GM12864 (cell line): ENCODE data around the gene PCGF3.
"Not testable (repeated sequence)": the region's sequence is repeated elsewhere in the genome, so short reads cannot be mapped to it uniquely, and the experiment has no call there.

Source experiments
- DNase-seq: peaks from one replicate; pipeline ENCODE4 v3.0.0-alpha.2; 2011; ENCODE audit warnings: low read depth
- H3K4me3 ChIP-seq: 2 replicates; pipeline ENCODE4 v1.5.1; 2011; ENCODE audit warnings: mild to moderate bottlenecking, low read depth, low read length, control low read depth
- CTCF ChIP-seq: IDR thresholded peaks from 2 replicates; pipeline ENCODE4 v1.5.1; 2011; ENCODE audit warnings: low read depth, mild to moderate bottlenecking, moderate library complexity, low read length, control low read depth, inconsistent platforms; ENCODE audit errors: missing control alignments

The PCGF3 gene

GRCh38 chr4:732486-732885, 26.9 kb downstream of the PCGF3 start:
- no peak for TF ChIP-seq CTCF
- DNase-seq, result no peak
- no peak overlapping the region for H3K4me3 ChIP-seq

- TF ChIP-seq CTCF, result no peak
- H3K4me3 ChIP-seq, result no peak overlapping the region
- DNase-seq, result no peak
Measured at GRCh38 chr4:732911-733630, 27.4 kb downstream of the PCGF3 start.

- TF ChIP-seq CTCF, result no peak
- no peak overlapping the region for H3K4me3 ChIP-seq
- no peak for DNase-seq
Measured at GRCh38 chr4:733631-733980, 28.0 kb downstream of the PCGF3 start.

GRCh38 chr4:734075-734474, 28.4 kb downstream of the PCGF3 start:
- DNase-seq, result no peak
- H3K4me3 ChIP-seq, result no peak overlapping the region
- no peak for TF ChIP-seq CTCF

- H3K4me3 ChIP-seq, result no peak overlapping the region
- no peak for TF ChIP-seq CTCF
- DNase-seq, result no peak
Measured at GRCh38 chr4:734951-735350, 29.3 kb downstream of the PCGF3 start.

GRCh38 chr4:735583-735982, 30.0 kb downstream of the PCGF3 start:
- DNase-seq, result no peak
- no peak for TF ChIP-seq CTCF
- no peak overlapping the region for H3K4me3 ChIP-seq

- not testable (repeated sequence) for DNase-seq, H3K4me3 ChIP-seq
Measured at GRCh38 chr4:736561-736960, 30.9 kb downstream of the PCGF3 start.
